NT2/D1 (cell line): Measurements from ENCODE around the gene HOXA10.

Experiments
- SUZ12 ChIP-seq: IDR thresholded peaks from 2 replicates; pipeline ENCODE4 v1.6.1; 2011; ENCODE audit not compliant: insufficient read length, insufficient read depth; ENCODE audit errors: extremely low read depth
- ZNF274 ChIP-seq: IDR thresholded peaks from 2 replicates; pipeline ENCODE4 v1.6.1; 2011; ENCODE audit warnings: mild to moderate bottlenecking, low read depth, low read length

GRCh38 chr7:27209933-27210440, 35.9 kb upstream of the HOXA10 start:
- TF ChIP-seq SUZ12 (peak; percentile 24), ZNF274 (no peak)
